Panc1 (cell line): Measurements from ENCODE around the gene PKP2. TPM values are rescaled to one million over a fixed set of nuclear protein-coding genes. Genes with fewer than 3 reads are reported as not detected.

Source experiments
- ATAC-seq: fragments of 200-7000 bp; cut with Tn5 transposase; 2 replicates; pipeline ENCODE4 v1.9.1; 2020; ENCODE audit warnings: mild to moderate bottlenecking, moderate library complexity
- BruUV-seq: library from RNA; stranded (reverse); fragments of 400-500 nt; replicated peaks from 2 replicates; lab custom pipeline; 2021; lab: Mats Ljungman, UMichigan
- CTCF ChIA-PET: fragments of 300-600 bp; sonication (Branson Sonifier 250); formaldehyde crosslinking; loops from one replicate; lab custom pipeline; 2022; ENCODE audit warnings: antibody characterized with exemption; lab: Charles Lee
- POLR2A ChIA-PET: fragments of 300-600 bp; sonication (Branson Sonifier 250); formaldehyde crosslinking; loops from one replicate; lab custom pipeline; 2022; ENCODE audit warnings: antibody characterized with exemption; lab: Charles Lee
- DNase-seq: peaks from one replicate; pipeline ENCODE4 v3.0.0-alpha.2; 2010; ENCODE audit warnings: low read depth, low spot score
- H3K27ac ChIP-seq: 2 replicates; pipeline ENCODE4 v1.5.1; 2011; ENCODE audit warnings: mild to moderate bottlenecking, low read length, inconsistent platforms
- H3K27me3 ChIP-seq: fragments of 200-500 bp; sonication (Bioruptor generic); 2 replicates; pipeline ENCODE4 v1.6.0; 2014; ENCODE audit warnings: low read length, inconsistent platforms; ENCODE audit not compliant: control insufficient read depth, insufficient read depth
- H3K36me3 ChIP-seq: fragments of 200-500 bp; sonication (Bioruptor generic); 2 replicates; pipeline ENCODE4 v1.5.1; 2014; ENCODE audit warnings: inconsistent platforms, mild to moderate bottlenecking, low read length, moderate library complexity; ENCODE audit not compliant: control insufficient read depth, insufficient read depth
- H3K4me1 ChIP-seq: 2 replicates; pipeline ENCODE4 v1.5.1; 2011; ENCODE audit warnings: inconsistent platforms, mild to moderate bottlenecking, low read length, moderate library complexity; ENCODE audit not compliant: control insufficient read depth, insufficient read depth
- H3K4me3 ChIP-seq, 2 experiments: 2 replicates each; pipeline ENCODE4 v1.5.1; 2011 to 2012; ENCODE audit warnings: low read depth in 2 of 2, low read length in 2 of 2, mild to moderate bottlenecking in 2 of 2, inconsistent platforms in 1 of 2, moderate library complexity in 1 of 2
- H3K9me3 ChIP-seq: fragments of 200-500 bp; sonication (Bioruptor generic); 2 replicates; pipeline ENCODE4 v1.5.1; 2014; ENCODE audit warnings: low read depth, mild to moderate bottlenecking, inconsistent platforms, low read length, moderate library complexity; ENCODE audit not compliant: control insufficient read depth, insufficient read depth
- CTCF ChIP-seq: fragments of 450-650 bp; IDR thresholded peaks from 2 replicates; pipeline ENCODE4 v1.5.1; 2017; ENCODE audit warnings: mild to moderate bottlenecking
- POLR2AphosphoS5 ChIP-seq: IDR thresholded peaks from 2 replicates; pipeline ENCODE4 v1.6.1; 2012; ENCODE audit warnings: mild to moderate bottlenecking, low read depth, low read length, moderate library complexity
- REST ChIP-seq, 2 experiments: IDR thresholded peaks; 2 replicates each; pipeline ENCODE4 v1.6.1; 2011 to 2012; ENCODE audit warnings: low read depth in 2 of 2, control low read depth in 1 of 2, low read length in 1 of 2, mild to moderate bottlenecking in 1 of 2, moderate library complexity in 1 of 2; ENCODE audit not compliant: insufficient read depth in 1 of 2
- SIN3A ChIP-seq: IDR thresholded peaks from 2 replicates; pipeline ENCODE4 v1.6.1; 2012; ENCODE audit warnings: low read depth, mild to moderate bottlenecking, low read length, moderate library complexity, borderline replicate concordance; ENCODE audit not compliant: insufficient read depth
- TCF7L2 ChIP-seq: IDR thresholded peaks from 2 replicates; pipeline ENCODE4 v1.6.1; 2011; ENCODE audit warnings: mild to moderate bottlenecking, low read depth, low read length, inconsistent platforms
- in situ Hi-C: cut with HindIII; loops from 2 replicates; pipeline ENCODE4 v1.10.0; 2016; ENCODE audit warnings: low sequenced_read_pairs, low pct_unique_long_range_greater_than_20kb
- intact Hi-C: fragments of 100-400 bp; cut with micrococcal nuclease; formaldehyde crosslinking; loops from one replicate; pipeline ENCODE4 v1.10.0; 2022; ENCODE audit not compliant: unreplicated experiment
- total RNA-seq: library from RNA; stranded (reverse); gene quantifications from one replicate; pipeline ENCODE4 v1.2.1, GENCODE V29; 2021; ENCODE audit not compliant: unreplicated experiment

The PKP2 gene
- total RNA-seq, 1 experiment from 2014 or later: 2.2 TPM

DNA sequence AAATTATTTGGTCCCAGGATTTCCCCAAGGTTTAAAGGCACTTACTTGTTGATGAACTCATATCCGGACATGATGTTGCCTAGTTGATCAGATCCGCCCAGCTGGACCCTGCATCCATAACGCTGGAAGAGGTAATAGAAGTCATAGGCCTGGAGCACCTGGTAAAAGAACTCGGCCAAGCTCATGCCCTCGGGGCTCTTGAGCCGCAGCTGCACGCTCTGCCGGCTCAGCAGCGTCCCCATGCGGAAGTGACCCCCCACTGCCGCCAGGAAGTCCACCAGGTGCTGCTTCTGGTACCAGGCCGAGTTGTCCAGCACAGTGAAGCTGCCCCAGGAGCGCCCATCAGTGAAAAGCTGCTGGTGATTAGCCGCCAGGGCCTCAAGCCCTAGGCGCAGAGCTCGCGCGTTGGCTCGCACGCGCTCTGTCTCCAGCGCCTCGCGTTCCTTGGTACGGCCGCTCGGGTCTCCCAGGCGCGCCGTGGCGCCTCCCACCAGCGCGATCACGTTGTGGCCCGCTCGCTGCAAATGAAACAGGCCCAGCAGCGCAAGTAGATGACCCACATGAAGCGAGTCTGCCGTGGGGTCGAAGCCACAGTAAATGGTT lies 141.4 kb downstream of the PKP2 start:
- peak; percentile 81 for DNase-seq
- H3K36me3 ChIP-seq: peaks cover 24% of the 10 kb centered on the region
- ATAC-seq: peak; percentile 78
- H3K9me3 ChIP-seq: no peaks in the 10 kb centered on the region
- peak overlapping the region; percentile 99 for H3K27ac ChIP-seq
- CTCF ChIA-PET: interaction anchor here (0.6 to 1.5 kb wide), 10 partner anchors 14 to 1284 kb away, joined by 3 to 9 read pairs (median 4); no protein-coding TSS in a partner anchor
- intact Hi-C loops (no loop called here), in situ Hi-C loops (no loop called here)
- BruUV-seq: no TSS peak
- POLR2A ChIA-PET: interaction anchor here (0.6 to 0.9 kb wide), 6 partner anchors 8 to 1505 kb away, joined by 3 to 12 read pairs (median 3); no protein-coding TSS in a partner anchor
- H3K4me1 ChIP-seq: peaks cover 10% of the 10 kb centered on the region
- peak overlapping the region; percentile 93 to 98 for H3K4me3 ChIP-seq
- TF ChIP-seq CTCF (peak; percentile 96), POLR2AphosphoS5 (no peak; the same call in 1 of the 2 replicates), REST (IDR thresholded peaks at IDR 0.05; ENCODE audit: insufficient read depth in 1 of 2, low read depth in 2 of 2, low read length in 1 of 2) (no peak), TCF7L2 (no peak), SIN3A (0 out of 2 replicates have a peak, but pooled peaks have one; percentile 83)
- H3K27me3 ChIP-seq: peaks cover 6% of the 10 kb centered on the region; the same call in 1 of the 2 replicates

DNA sequence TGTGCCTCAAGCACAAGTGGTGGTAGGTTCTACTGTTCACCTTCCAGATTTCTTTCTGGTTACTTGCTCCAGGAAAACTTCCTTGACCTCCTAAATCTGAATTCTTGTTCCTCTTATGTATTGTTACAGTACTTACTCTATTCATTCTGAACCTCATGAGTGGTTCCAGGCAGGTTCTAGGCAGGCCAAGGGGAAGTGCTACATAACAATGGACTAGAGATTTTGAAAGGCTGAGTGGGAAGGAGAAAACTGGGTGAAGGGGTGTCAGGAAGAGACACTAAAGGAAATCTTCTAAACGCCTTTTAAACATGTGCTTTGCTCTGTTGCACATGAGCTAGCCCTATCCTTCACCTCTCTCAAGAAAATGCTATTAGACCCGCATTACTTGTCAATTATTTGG lies 142.5 kb downstream of the PKP2 start:
- H3K9me3 ChIP-seq: no peaks in the 10 kb centered on the region
- in situ Hi-C loops (no loop called here), intact Hi-C loops (no loop called here)
- peak overlapping the region; percentile 99 for H3K27ac ChIP-seq
- H3K27me3 ChIP-seq: peaks cover 4% of the 10 kb centered on the region; the same call in 1 of the 2 replicates
- TF ChIP-seq SIN3A: no peak
- H3K4me1 ChIP-seq: peaks cover 10% of the 10 kb centered on the region
- H3K36me3 ChIP-seq: peaks cover 24% of the 10 kb centered on the region
- DNase-seq (no peak), ATAC-seq (no peak)
- peak overlapping the region; percentile 93 to 98 for H3K4me3 ChIP-seq
- no TSS peak for BruUV-seq
- ChIA-PET CTCF (interaction anchor here (1.2 to 1.5 kb wide), 3 partner anchors 13 to 298 kb away, joined by 3 to 9 read pairs (median 4); no protein-coding TSS in a partner anchor), POLR2A (interaction anchor here (0.7 kb wide), 1 partner anchor 708 kb away, joined by 11 read pairs; no protein-coding TSS in a partner anchor)

DNA sequence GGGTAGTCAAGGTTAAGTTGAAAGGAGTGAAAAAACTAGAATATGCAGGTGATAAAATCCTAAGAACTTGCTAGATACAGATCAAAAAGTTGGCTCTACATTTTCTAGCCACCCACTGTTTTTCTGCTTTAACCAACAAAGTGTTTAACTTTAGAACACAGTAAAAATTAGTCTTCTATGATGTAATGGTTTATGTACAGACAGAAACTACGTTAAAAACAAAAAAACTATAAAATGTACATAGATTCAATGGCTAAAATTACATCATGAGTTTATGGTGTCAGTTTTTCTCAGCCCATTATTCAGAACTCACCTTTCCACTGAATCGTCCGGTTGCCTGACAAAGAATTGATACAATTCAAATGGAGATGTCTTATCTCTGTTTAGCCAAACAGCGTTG lies 143.0 kb downstream of the PKP2 start:
- no TSS peak for BruUV-seq
- peaks cover 10% of the 10 kb centered on the region for H3K4me1 ChIP-seq
- intact Hi-C loops: no loop called here
- peak overlapping the region; percentile 93 to 98 for H3K4me3 ChIP-seq
- H3K36me3 ChIP-seq: peaks cover 27% of the 10 kb centered on the region
- H3K27ac ChIP-seq: peak overlapping the region; percentile 99
- H3K27me3 ChIP-seq: no peaks in the 10 kb centered on the region; the same call in 1 of the 2 replicates
- POLR2A ChIA-PET: no interaction called here
- ATAC-seq (no peak), DNase-seq (no peak)
- CTCF ChIA-PET: no interaction called here
- in situ Hi-C loops: no loop called here
- TF ChIP-seq SIN3A: no peak
- TF ChIP-seq REST (IDR thresholded peaks at IDR 0.05; ENCODE audit: insufficient read depth in 1 of 2, low read depth in 2 of 2, low read length in 1 of 2): no peak
- no peak for TF ChIP-seq TCF7L2
- no peak for TF ChIP-seq POLR2AphosphoS5
- no peak for TF ChIP-seq CTCF
- no peaks in the 10 kb centered on the region for H3K9me3 ChIP-seq
